ENCODE measurements around the gene GIPC3. TPM values are rescaled to one million over a fixed set of nuclear protein-coding genes. Genes with fewer than 3 reads are reported as not detected.

GIPC3 gene
- total RNA-seq, 1 donor from 2014 or later: not detected

DNA sequence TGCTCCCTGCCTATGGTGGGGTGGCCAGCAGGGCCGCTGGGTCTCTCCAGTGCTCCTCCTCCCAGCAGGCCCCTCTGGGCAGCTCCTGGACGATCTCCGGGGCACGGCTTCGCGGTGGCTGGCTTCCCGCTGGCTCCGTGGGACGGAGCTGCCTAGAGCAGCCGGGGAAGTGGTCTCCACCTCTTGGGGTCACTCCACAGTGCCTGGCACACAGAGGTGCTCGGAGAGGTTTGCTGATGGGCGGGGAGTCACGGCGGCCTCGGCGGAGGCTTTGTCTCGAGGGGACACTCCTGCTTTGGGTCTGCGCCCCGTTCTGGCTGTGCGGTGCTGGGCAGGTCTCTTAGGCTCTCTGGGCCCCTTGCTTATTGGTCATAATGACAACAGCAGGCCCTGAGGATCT, 51.2 kb downstream of the GIPC3 start:
- Histone ChIP-seq H3K4me2 (no peak overlapping the region), H2AFZ (replicated peaks) (no peak overlapping the region), H4K20me1 (ENCODE audit: low read depth) (no peaks in the 10 kb centered on the region), H3K36me3 (no peaks in the 10 kb centered on the region), H3K79me2 (ENCODE audit: low read depth) (no peaks in the 10 kb centered on the region), H3F3A (ENCODE audit: low read depth) (no peaks in the 10 kb centered on the region), H3K9ac (no peak overlapping the region), H3K9me3 (ENCODE audit: low read depth) (no peaks in the 10 kb centered on the region), H3K27me3 (no peaks in the 10 kb centered on the region), H3K4me1 (no peaks in the 10 kb centered on the region), H3K4me3 (no peak overlapping the region), H3K27ac (no peak overlapping the region)
- H3K4me3 Mint-ChIP-seq: no peak overlapping the region
- no peak for DNase-seq (ENCODE audit: low spot score)
- H3K36me3 Mint-ChIP-seq: peaks cover 6% of the 10 kb centered on the region
- no peaks in the 10 kb centered on the region for H3K4me1 Mint-ChIP-seq
- TF ChIP-seq EZH2 (IDR thresholded peaks at IDR 0.05) (no peak), EZH2phosphoT487 (IDR thresholded peaks at IDR 0.05) (no peak)
- TF ChIP-seq, protein P1, sequence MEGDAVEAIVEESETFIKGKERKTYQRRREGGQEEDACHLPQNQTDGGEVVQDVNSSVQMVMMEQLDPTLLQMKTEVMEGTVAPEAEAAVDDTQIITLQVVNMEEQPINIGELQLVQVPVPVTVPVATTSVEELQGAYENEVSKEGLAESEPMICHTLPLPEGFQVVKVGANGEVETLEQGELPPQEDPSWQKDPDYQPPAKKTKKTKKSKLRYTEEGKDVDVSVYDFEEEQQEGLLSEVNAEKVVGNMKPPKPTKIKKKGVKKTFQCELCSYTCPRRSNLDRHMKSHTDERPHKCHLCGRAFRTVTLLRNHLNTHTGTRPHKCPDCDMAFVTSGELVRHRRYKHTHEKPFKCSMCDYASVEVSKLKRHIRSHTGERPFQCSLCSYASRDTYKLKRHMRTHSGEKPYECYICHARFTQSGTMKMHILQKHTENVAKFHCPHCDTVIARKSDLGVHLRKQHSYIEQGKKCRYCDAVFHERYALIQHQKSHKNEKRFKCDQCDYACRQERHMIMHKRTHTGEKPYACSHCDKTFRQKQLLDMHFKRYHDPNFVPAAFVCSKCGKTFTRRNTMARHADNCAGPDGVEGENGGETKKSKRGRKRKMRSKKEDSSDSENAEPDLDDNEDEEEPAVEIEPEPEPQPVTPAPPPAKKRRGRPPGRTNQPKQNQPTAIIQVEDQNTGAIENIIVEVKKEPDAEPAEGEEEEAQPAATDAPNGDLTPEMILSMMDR (IDR thresholded peaks at IDR 0.05): no peak
- no peak overlapping the region for H3K27ac Mint-ChIP-seq
- H3K27me3 Mint-ChIP-seq (ENCODE audit: insufficient read depth, low read depth): peaks cover 2% of the 10 kb centered on the region
- H3K9me3 Mint-ChIP-seq: no peaks in the 10 kb centered on the region

GRCh38 chr19:3636962-3637361, 51.7 kb downstream of the GIPC3 start:
- no peaks in the 10 kb centered on the region for H3K4me1 ChIP-seq
- DNase-seq (ENCODE audit: low spot score): no peak
- H3K9me3 ChIP-seq (ENCODE audit: low read depth): no peaks in the 10 kb centered on the region
- TF ChIP-seq EZH2 (IDR thresholded peaks at IDR 0.05): no peak
- TF ChIP-seq, protein P1 (IDR thresholded peaks at IDR 0.05): no peak
- no peak for TF ChIP-seq EZH2phosphoT487 (IDR thresholded peaks at IDR 0.05)
- H3K36me3 ChIP-seq: no peaks in the 10 kb centered on the region
- no peak overlapping the region for H3K4me3 ChIP-seq
- H3K4me3 Mint-ChIP-seq: no peak overlapping the region
- H3K27me3 Mint-ChIP-seq (ENCODE audit: insufficient read depth, low read depth): peaks cover 3% of the 10 kb centered on the region
- no peaks in the 10 kb centered on the region for H3K9me3 Mint-ChIP-seq
- H3K36me3 Mint-ChIP-seq: peaks cover 6% of the 10 kb centered on the region
- H3K27ac Mint-ChIP-seq: no peak overlapping the region
- H3F3A ChIP-seq (ENCODE audit: low read depth): no peaks in the 10 kb centered on the region
- no peaks in the 10 kb centered on the region for H3K4me1 Mint-ChIP-seq
- no peak overlapping the region for H3K27ac ChIP-seq
- H3K9ac ChIP-seq: no peak overlapping the region
- no peaks in the 10 kb centered on the region for H3K27me3 ChIP-seq
- H3K79me2 ChIP-seq (ENCODE audit: low read depth): no peaks in the 10 kb centered on the region
- no peaks in the 10 kb centered on the region for H4K20me1 ChIP-seq (ENCODE audit: low read depth)
- no peak overlapping the region for H2AFZ ChIP-seq (replicated peaks)
- no peak overlapping the region for H3K4me2 ChIP-seq

- H3K4me3 Mint-ChIP-seq: no peak overlapping the region
- TF ChIP-seq, protein P1 (IDR thresholded peaks at IDR 0.05): no peak
- TF ChIP-seq EZH2 (IDR thresholded peaks at IDR 0.05) (no peak), EZH2phosphoT487 (IDR thresholded peaks at IDR 0.05) (no peak)
- no peaks in the 10 kb centered on the region for H3K36me3 ChIP-seq
- H3K4me2 ChIP-seq: no peak overlapping the region
- no peak overlapping the region for H3K27ac Mint-ChIP-seq
- no peak overlapping the region for H3K4me3 ChIP-seq
- no peaks in the 10 kb centered on the region for H3K79me2 ChIP-seq (ENCODE audit: low read depth)
- no peaks in the 10 kb centered on the region for H3F3A ChIP-seq (ENCODE audit: low read depth)
- DNase-seq (ENCODE audit: low spot score): no peak
- no peak overlapping the region for H3K27ac ChIP-seq
- H3K4me1 ChIP-seq: no peaks in the 10 kb centered on the region
- H2AFZ ChIP-seq (replicated peaks): no peak overlapping the region
- no peaks in the 10 kb centered on the region for H3K27me3 ChIP-seq
- no peaks in the 10 kb centered on the region for H3K9me3 ChIP-seq (ENCODE audit: low read depth)
- no peaks in the 10 kb centered on the region for H3K4me1 Mint-ChIP-seq
- no peak overlapping the region for H3K9ac ChIP-seq
- no peaks in the 10 kb centered on the region for H3K9me3 Mint-ChIP-seq
- no peaks in the 10 kb centered on the region for H4K20me1 ChIP-seq (ENCODE audit: low read depth)
- H3K27me3 Mint-ChIP-seq (ENCODE audit: insufficient read depth, low read depth): peaks cover 4% of the 10 kb centered on the region
- H3K36me3 Mint-ChIP-seq: peaks cover 8% of the 10 kb centered on the region
Measured at GRCh38 chr19:3637621-3638020, 52.3 kb downstream of the GIPC3 start.

Measured in neural progenitor cell (in vitro differentiated cells).